SK-N-SH (cell line): ENCODE data around the gene DOK1. TPM values are rescaled to one million over a fixed set of nuclear protein-coding genes. Genes with fewer than 3 reads are reported as not detected.

Experiments
- CTCF ChIA-PET: fragments of 300-600, 350-600 bp; formaldehyde crosslinking; extraction: SDS; loops from one replicate; lab custom pipeline; 2021; lab: Yijun Ruan, JAX
- POLR2A ChIA-PET: fragments of 350-600 bp; sonication (Branson Sonifier 250); formaldehyde crosslinking; extraction: SDS; loops from one replicate; lab custom pipeline; 2020; ENCODE audit warnings: antibody characterized with exemption, inconsistent platforms; lab: Yijun Ruan, JAX
- DNase-seq: peaks from one replicate; pipeline ENCODE4 v3.0.0; 2012
- H2AFZ ChIP-seq: fragments of 200-600 bp; sonication (generic); 2 replicates; pipeline ENCODE4 v1.8.1; 2016; ENCODE audit warnings: antibody characterized with exemption, mild to moderate bottlenecking, low read depth
- H3F3A ChIP-seq: fragments of 200-600 bp; sonication (generic); replicated peaks from 2 replicates; pipeline ENCODE3; 2016; ENCODE audit warnings: antibody characterized with exemption, mild to moderate bottlenecking; ENCODE audit not compliant: insufficient read depth
- H3K27ac ChIP-seq, 2 experiments: fragments of 200-500 bp in 1 of 2; fragments of 200-600 bp in 1 of 2; sonication (Bioruptor generic) in 1 of 2; sonication (generic), shearing (Covaris generic) in 1 of 2; 2 replicates each; pipeline versions ENCODE4 v1.5.1 to v1.6.1; 2014 to 2016; ENCODE audit warnings: low read depth in 2 of 2, inconsistent platforms in 1 of 2, low read length in 1 of 2, mild to moderate bottlenecking in 1 of 2, mixed read lengths in 1 of 2
- H3K27me3 ChIP-seq: fragments of 200-600 bp; sonication (generic), shearing (Covaris generic); 2 replicates; pipeline ENCODE4 v1.6.1; 2016; ENCODE audit warnings: mixed run types; ENCODE audit not compliant: insufficient read depth
- H3K36me3 ChIP-seq, 2 experiments: fragments of 200-500 bp in 1 of 2; fragments of 200-600 bp in 1 of 2; sonication (Bioruptor generic) in 1 of 2; sonication (generic) in 1 of 2; replicated peaks in 1 of 2; 2 replicates each; pipeline versions ENCODE3 to v1.5.1; 2014 to 2016; ENCODE audit warnings: low read length in 1 of 2, mild to moderate bottlenecking in 1 of 2; ENCODE audit not compliant: insufficient read depth in 2 of 2, control insufficient read depth in 1 of 2
- H3K4me1 ChIP-seq, 2 experiments: fragments of 200-500 bp in 1 of 2; fragments of 200-600 bp in 1 of 2; sonication (Bioruptor generic) in 1 of 2; sonication (generic), shearing (Covaris generic) in 1 of 2; 2 replicates each; pipeline versions ENCODE4 v1.5.1 to v1.6.1; 2014 to 2016; ENCODE audit warnings: low read depth in 1 of 2, low read length in 1 of 2, mixed run types in 1 of 2; ENCODE audit not compliant: insufficient read depth in 2 of 2, control insufficient read depth in 1 of 2
- H3K4me2 ChIP-seq: fragments of 200-600 bp; sonication (generic), shearing (Covaris generic); 2 replicates; pipeline ENCODE4 v1.6.1; 2017; ENCODE audit warnings: mixed run types
- H3K4me3 ChIP-seq, 2 experiments: fragments of 200-500 bp in 1 of 2; fragments of 200-600 bp in 1 of 2; sonication (Bioruptor generic) in 1 of 2; sonication (generic), shearing (Covaris generic) in 1 of 2; 2 replicates each; pipeline versions ENCODE4 v1.5.1 to v1.8.1; 2014 to 2016; ENCODE audit warnings: low read depth in 2 of 2, inconsistent platforms in 1 of 2, low read length in 1 of 2, mild to moderate bottlenecking in 1 of 2, mixed read lengths in 1 of 2, moderate library complexity in 1 of 2
- H3K79me2 ChIP-seq: fragments of 200-600 bp; sonication (generic); 2 replicates; pipeline ENCODE4 v1.8.1; 2017; ENCODE audit warnings: mild to moderate bottlenecking; ENCODE audit not compliant: insufficient read depth
- H3K9ac ChIP-seq: fragments of 200-600 bp; sonication (generic); 2 replicates; pipeline ENCODE4 v1.6.1; 2017; ENCODE audit warnings: mixed run types
- H3K9me2 ChIP-seq: fragments of 200-600 bp; sonication (generic); 2 replicates; pipeline ENCODE4 v1.6.1; 2017; ENCODE audit warnings: mixed run types
- H3K9me3 ChIP-seq: fragments of 200-600 bp; sonication (generic); 2 replicates; pipeline ENCODE4 v1.6.1; 2017; ENCODE audit warnings: mixed run types, mild to moderate bottlenecking, moderate library complexity
- H4K20me1 ChIP-seq: fragments of 200-600 bp; sonication (generic); 2 replicates; pipeline ENCODE4 v1.6.1; 2017; ENCODE audit warnings: mild to moderate bottlenecking, mixed run types; ENCODE audit not compliant: insufficient read depth
- CHD2 ChIP-seq: fragments of 150-350 bp; IDR thresholded peaks from 2 replicates; pipeline ENCODE4 v1.6.1; 2018; ENCODE audit warnings: low read length; ENCODE audit not compliant: partially characterized antibody
- CTCF ChIP-seq: fragments of 200-600 bp; sonication (generic); IDR thresholded peaks from 2 replicates; pipeline ENCODE4 v1.6.1; 2017; ENCODE audit warnings: antibody characterized with exemption, mild to moderate bottlenecking, moderate library complexity
- EP300 ChIP-seq, 2 experiments: IDR thresholded peaks; 2 replicates each; pipeline versions ENCODE4 v1.4.0 to v1.6.1; 2012; ENCODE audit warnings: borderline replicate concordance in 1 of 2, low read depth in 1 of 2, low read length in 1 of 2
- EZH2phosphoT487 ChIP-seq: fragments of 200-600 bp; sonication (generic); IDR thresholded peaks from 2 replicates; pipeline ENCODE4 v1.6.1; 2017; ENCODE audit warnings: low read depth, mixed run types, mild to moderate bottlenecking, antibody characterized with exemption, moderate library complexity, borderline replicate concordance
- FOXJ3 ChIP-seq: sonication (generic); formaldehyde crosslinking; IDR thresholded peaks from 2 replicates; pipeline ENCODE4 v1.5.1; 2020; ENCODE audit warnings: mild to moderate bottlenecking, missing genetic modification reagents
- GATA2 ChIP-seq: sonication (generic); formaldehyde crosslinking; IDR thresholded peaks from 2 replicates; pipeline ENCODE4 v1.5.0; 2020; ENCODE audit warnings: mild to moderate bottlenecking, missing genetic modification reagents
- JUND ChIP-seq: IDR thresholded peaks from 2 replicates; pipeline ENCODE4 v1.4.0; 2012
- MEF2A ChIP-seq: IDR thresholded peaks from 2 replicates; pipeline ENCODE4 v1.4.0; 2012; ENCODE audit warnings: low read depth, borderline replicate concordance
- MXI1 ChIP-seq: IDR thresholded peaks from 2 replicates; pipeline ENCODE4 v1.6.1; 2012; ENCODE audit warnings: mild to moderate bottlenecking, low read depth, low read length, improper control_type of control experiment
- NFIC ChIP-seq: IDR thresholded peaks from 2 replicates; pipeline ENCODE4 v1.4.0; 2012; ENCODE audit warnings: borderline replicate concordance
- RAD21 ChIP-seq: IDR thresholded peaks from 2 replicates; pipeline ENCODE4 v1.6.1; 2012; ENCODE audit warnings: mild to moderate bottlenecking, low read length
- RCOR1 ChIP-seq: fragments of 150-350 bp; IDR thresholded peaks from 2 replicates; pipeline ENCODE4 v1.6.1; 2017; ENCODE audit warnings: antibody characterized with exemption, low read length
- REST ChIP-seq: IDR thresholded peaks from 2 replicates; pipeline ENCODE4 v1.6.1; 2012; ENCODE audit warnings: mild to moderate bottlenecking, low read depth, low read length, moderate library complexity
- RFX5 ChIP-seq: IDR thresholded peaks from 2 replicates; pipeline ENCODE4 v1.6.1; 2012; ENCODE audit warnings: mild to moderate bottlenecking, improper control_type of control experiment, low read length
- TAF1 ChIP-seq: IDR thresholded peaks from 2 replicates; pipeline ENCODE4 v1.6.1; 2012; ENCODE audit warnings: low read depth, mild to moderate bottlenecking, low read length, moderate library complexity, borderline replicate concordance
- USF2 ChIP-seq: fragments of 150-350 bp; IDR thresholded peaks from 2 replicates; pipeline ENCODE4 v1.6.1; 2017; ENCODE audit warnings: antibody characterized with exemption, low read length, low read depth, borderline replicate concordance
- YY1 ChIP-seq: IDR thresholded peaks from 2 replicates; pipeline ENCODE4 v1.4.0; 2012; ENCODE audit warnings: low read depth, mild to moderate bottlenecking
- WGBS: methylation state at CpG from one replicate; pipeline ENCODE4 v1.1.6; 2017; ENCODE audit warnings: low lambda C conversion rate; 5-methylcytosine and 5-hydroxymethylcytosine counted together
- polyA plus RNA-seq, 3 experiments: library from polyadenylated mRNA; depleted of rRNA; stranded (reverse); fragments of >200 nt; gene quantifications; 2 replicates each; pipeline ENCODE4 v1.2.3, GENCODE V29; 2012

DOK1 gene
- polyA plus RNA-seq, 1 of the 3 experiments (the other 2 are of a cell fraction): 25.3 TPM

- TF ChIP-seq NFIC (no peak), FOXJ3 (CRISPR knock-in tag) (no peak), TAF1 (no peak), USF2 (no peak), REST (no peak), CTCF (no peak), CHD2 (no peak), RCOR1 (no peak), EZH2phosphoT487 (no peak), YY1 (no peak), MXI1 (no peak), JUND (no peak), RAD21 (no peak), MEF2A (no peak), RFX5 (no peak), GATA2 (no peak), EP300 (IDR thresholded peaks at IDR 0.05; ENCODE audit: borderline replicate concordance in 1 of 2, low read depth in 1 of 2, low read length in 1 of 2) (no peak)
- no peaks in the 10 kb centered on the region for H3K27me3 ChIP-seq
- no peaks in the 10 kb centered on the region for H3K9me2 ChIP-seq
- POLR2A ChIA-PET: interaction anchor here (0.6 to 1.7 kb wide), 4 partner anchors 10 to 949 kb away, joined by 3 to 9 read pairs (median 5); partner anchors contain the start of gene LBX2
- H2AFZ ChIP-seq: no peak overlapping the region
- WGBS: 88% methylated on average over 4 of the region's 4 CpGs
- no peaks in the 10 kb centered on the region for H3K9me3 ChIP-seq
- H3K4me1 ChIP-seq: peaks cover 24 to 33% of the 10 kb centered on the region in 2 experiments; a peak in 3 of 4 replicates
- no peak overlapping the region for H3K4me3 ChIP-seq
- no peak overlapping the region for H3K9ac ChIP-seq
- peaks cover 38% of the 10 kb centered on the region; the same call in 1 of the 2 replicates for H3K79me2 ChIP-seq
- no peak overlapping the region for H3K4me2 ChIP-seq
- peak overlapping the region in 1 of 2 experiments; percentile 1; a peak in 1 of 4 replicates for H3K27ac ChIP-seq
- CTCF ChIA-PET: interaction anchor here (0.9 to 7.5 kb wide), 4 partner anchors 16 to 78 kb away, joined by 3 to 80 read pairs (median 45); partner anchors contain the start of genes AUP1, CCDC142, DQX1 and HTRA2
- H4K20me1 ChIP-seq: no peaks in the 10 kb centered on the region
- peaks cover 31% of the 10 kb centered on the region for H3F3A ChIP-seq
- DNase-seq: no peak
- H3K36me3 ChIP-seq: peaks cover 7 to 11% of the 10 kb centered on the region in 2 experiments
These were observed 44.2 kb upstream of the DOK1 start for GRCh38 chr2:74510272-74510671.
